PFSK-1 (cell line): ENCODE results near the gene CST8. TPM values are rescaled to one million over a fixed set of nuclear protein-coding genes. Genes with fewer than 3 reads are reported as not detected.

ENCODE experiments used
- FOXP2 ChIP-seq: optimal IDR thresholded peaks from 2 replicates; pipeline ENCODE3; 2011; ENCODE audit warnings: borderline replicate concordance, control low read depth, inconsistent platforms; ENCODE audit not compliant: insufficient read depth; ENCODE audit errors: extremely low read length, extremely low read depth
- POLR2AphosphoS5 ChIP-seq: IDR thresholded peaks from 2 replicates; pipeline ENCODE4 v1.6.1; 2012; ENCODE audit warnings: low read depth, mild to moderate bottlenecking, control low read depth, low read length, moderate library complexity
- REST ChIP-seq, 2 experiments: IDR thresholded peaks; 2 replicates each; pipeline versions ENCODE4 v1.6.1 to v1.8.0; 2011 to 2012; ENCODE audit warnings: low read depth in 2 of 2, low read length in 2 of 2, control low read depth in 1 of 2, inconsistent platforms in 1 of 2, mild to moderate bottlenecking in 1 of 2, moderate library complexity in 1 of 2; ENCODE audit not compliant: insufficient read depth in 1 of 2
- SIN3A ChIP-seq: IDR thresholded peaks from 2 replicates; pipeline ENCODE4 v1.6.1; 2012; ENCODE audit warnings: mild to moderate bottlenecking, low read length, moderate library complexity, borderline replicate concordance; ENCODE audit not compliant: insufficient read depth
- TAF1 ChIP-seq: IDR thresholded peaks from 2 replicates; pipeline ENCODE4 v1.6.1; 2012; ENCODE audit warnings: low read length, control low read depth, borderline replicate concordance; ENCODE audit not compliant: insufficient read depth
- polyA plus RNA-seq: library from polyadenylated mRNA; unstranded; fragments of >200 nt; gene quantifications from one replicate; pipeline ENCODE4 v1.2.1, GENCODE V29; 2012; ENCODE audit warnings: low read depth, missing spikeins; ENCODE audit not compliant: insufficient read length

Gene CST8
- not detected for polyA plus RNA-seq

GRCh38 chr20:23490817-23491216 is at the start of gene CST8:
TSS of gene CST8 (plus strand) at chr20:23491117. CDS start at chr20:23491668, 551 bp downstream.
- TF ChIP-seq REST (IDR thresholded peaks at IDR 0.05; ENCODE audit: insufficient read depth in 1 of 2, low read depth in 2 of 2, low read length in 2 of 2) (no peak), SIN3A (no peak), FOXP2 (no peak), TAF1 (no peak), POLR2AphosphoS5 (no peak)

GRCh38 chr20:23441850-23442313 is 49.0 kb upstream of the CST8 start:
- TF ChIP-seq TAF1 (no peak), FOXP2 (no peak), POLR2AphosphoS5 (no peak), SIN3A (no peak), REST (IDR thresholded peaks at IDR 0.05; ENCODE audit: insufficient read depth in 1 of 2, low read depth in 2 of 2, low read length in 2 of 2) (no peak)

GRCh38 chr20:23442436-23442835 is 48.5 kb upstream of the CST8 start:
- TF ChIP-seq FOXP2 = no peak

- no peak for TF ChIP-seq SIN3A
- TF ChIP-seq TAF1 = no peak
- no peak for TF ChIP-seq REST (IDR thresholded peaks at IDR 0.05; ENCODE audit: insufficient read depth in 1 of 2, low read depth in 2 of 2, low read length in 2 of 2)
- no peak for TF ChIP-seq POLR2AphosphoS5
- TF ChIP-seq FOXP2 = no peak
Measured at GRCh38 chr20:23444859-23445258, 46.1 kb upstream of the CST8 start.

GRCh38 chr20:23445596-23446217 is 45.2 kb upstream of the CST8 start:
- TF ChIP-seq FOXP2 = no peak

- TF ChIP-seq REST (IDR thresholded peaks at IDR 0.05; ENCODE audit: insufficient read depth in 1 of 2, low read depth in 2 of 2, low read length in 2 of 2) = no peak
- no peak for TF ChIP-seq TAF1
- no peak for TF ChIP-seq FOXP2
- TF ChIP-seq SIN3A = no peak
- no peak for TF ChIP-seq POLR2AphosphoS5
Measured at GRCh38 chr20:23446505-23446904, 44.4 kb upstream of the CST8 start.
